Measurements from ENCODE around the gene DIABLO.
"Not testable (repeated sequence)": the region's sequence is repeated elsewhere in the genome, so short reads cannot be mapped to it uniquely, and the experiment has no call there.

The DIABLO gene

DNA sequence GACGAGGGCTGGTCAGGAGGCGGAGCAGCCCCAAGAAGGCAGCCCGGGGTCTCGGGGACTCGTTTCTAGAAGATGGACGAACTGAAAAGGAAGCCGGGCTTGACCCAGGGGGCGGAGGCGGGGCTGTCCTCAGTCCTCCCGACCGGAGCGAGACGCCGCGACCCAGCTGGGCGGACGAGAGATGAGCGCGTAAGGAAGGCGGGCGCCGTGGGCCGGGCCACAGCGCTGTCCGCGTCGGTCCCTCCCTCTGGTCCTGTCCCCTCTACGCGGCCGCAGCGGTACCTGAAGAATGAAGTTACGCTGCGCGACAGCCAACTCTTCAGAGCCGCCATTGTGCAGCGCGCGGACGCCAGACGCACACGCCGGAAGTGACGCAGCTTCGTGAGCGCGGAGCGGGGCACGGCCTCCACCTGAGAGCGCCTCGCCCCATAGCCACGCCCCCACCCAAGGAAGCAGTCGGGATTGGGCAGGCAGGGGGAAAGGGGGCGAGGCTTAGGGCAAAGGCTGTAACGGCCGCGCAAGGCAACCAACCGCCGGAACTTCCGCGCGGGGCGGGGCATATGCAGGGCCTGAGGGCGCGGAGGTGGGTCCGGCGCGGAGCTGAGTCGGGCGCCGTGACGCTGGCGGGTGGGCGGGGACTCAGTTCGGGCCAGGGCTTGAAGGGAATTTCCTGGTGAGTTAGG is at the start of gene DIABLO:
TSS of gene DIABLO (minus strand) at position 370 of the 683 bp plus-strand sequence. CDS start at position 332, 38 bp downstream.
- DNase-seq, result peak; percentile 100

- DNase-seq, result no peak
Measured at GRCh38 chr12:122275459-122275858, 49.6 kb upstream of the DIABLO start.

GRCh38 chr12:122266230-122266901 is 40.5 kb upstream of the DIABLO start, which contains the start of gene VPS33A:
Gene VPS33A (minus strand): TSS chr12:122266494. CDS start chr12:122266408, 86 bp downstream.
- peak; percentile 95 to 97 (median 96) for DNase-seq

- peak in 1 of 3 donors; percentile 22 for DNase-seq
Measured at GRCh38 chr12:122265886-122266229, 40.0 kb upstream of the DIABLO start.

- DNase-seq, result peak in 1 of 3 donors; percentile 6
Measured at GRCh38 chr12:122265476-122265875, 39.6 kb upstream of the DIABLO start.

- DNase-seq, result not testable (repeated sequence)
Measured at GRCh38 chr12:122260735-122261134, 34.9 kb upstream of the DIABLO start.

DNA sequence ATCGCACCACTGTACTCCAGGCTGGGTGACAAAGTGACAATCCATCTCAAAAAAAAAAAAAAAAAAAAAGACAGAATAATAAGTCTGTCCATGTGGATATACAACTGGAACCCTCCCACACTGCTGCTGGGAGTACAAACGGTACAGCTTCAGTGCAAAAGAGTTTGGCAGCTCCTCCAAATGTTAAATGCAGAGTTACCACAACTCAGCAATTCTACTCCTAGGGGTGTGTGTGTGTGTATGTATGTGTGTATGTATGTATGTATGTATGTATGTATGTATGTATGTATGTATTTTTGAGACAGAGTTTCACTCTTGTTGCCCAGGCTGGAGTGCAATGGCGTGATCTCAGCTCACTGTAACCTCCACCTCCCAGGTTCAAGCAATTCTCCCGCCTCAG is 33.1 kb upstream of the DIABLO start:
- DNase-seq, result not testable (repeated sequence)

DNA sequence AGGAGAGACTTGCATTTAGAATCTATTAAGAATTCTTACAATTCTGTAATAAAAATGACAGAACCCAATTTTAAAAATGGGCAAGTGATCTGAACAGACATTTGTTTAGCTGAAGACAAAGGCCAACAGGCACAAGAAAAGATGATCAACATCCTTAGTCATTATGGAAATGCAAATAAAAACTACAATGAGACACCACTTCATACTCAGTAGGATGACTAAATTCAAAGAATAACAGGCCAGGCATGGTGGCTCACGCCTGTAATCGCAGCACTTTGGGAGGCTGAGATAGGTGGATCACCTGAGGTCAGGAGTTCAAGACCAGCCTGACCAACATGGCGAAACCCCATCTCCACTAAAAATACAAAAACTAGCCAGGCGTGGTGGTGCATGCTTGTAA is 32.6 kb upstream of the DIABLO start:
- not testable (repeated sequence) for DNase-seq

DNA sequence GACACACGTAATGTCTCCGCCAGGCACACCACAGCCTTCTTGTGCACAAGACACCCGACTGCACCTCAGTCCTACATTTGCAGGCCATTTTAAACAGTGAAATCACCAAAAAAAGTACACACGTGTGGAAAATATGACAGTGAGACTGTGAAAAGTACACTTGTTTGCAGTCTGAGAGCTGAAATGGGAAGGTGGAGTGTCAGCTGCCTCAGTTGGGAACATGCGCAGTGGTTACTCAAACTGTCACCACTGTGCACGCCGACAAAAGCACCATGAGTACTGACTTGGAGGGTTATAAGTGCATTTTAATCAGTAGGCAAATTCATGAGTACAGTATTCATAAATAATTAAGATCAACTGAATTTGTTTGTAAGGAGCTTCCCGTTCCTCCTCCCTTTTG is 24.7 kb upstream of the DIABLO start:
- no peak for DNase-seq

DNA sequence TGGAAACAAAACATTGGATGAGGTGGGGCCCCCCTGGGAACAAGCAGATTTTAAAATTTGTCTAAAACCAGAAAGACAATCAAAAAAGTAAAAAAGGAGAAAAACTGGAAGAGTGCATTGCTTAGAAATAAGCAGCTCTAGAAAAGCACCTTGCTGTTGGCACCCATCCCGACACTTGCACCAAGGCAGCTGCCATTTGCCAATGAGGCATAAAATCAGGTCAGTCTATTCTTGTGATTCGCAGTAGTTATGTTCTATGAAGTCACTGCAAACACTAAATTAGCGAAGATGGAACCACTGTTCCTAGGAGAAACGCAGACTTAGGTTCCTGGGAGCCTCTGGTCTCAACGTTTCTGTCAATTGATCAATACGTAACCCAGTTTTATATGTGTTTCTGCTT is 24.2 kb upstream of the DIABLO start:
- DNase-seq, result no peak

GRCh38 chr12:122245553-122245952 is 19.7 kb upstream of the DIABLO start:
- no peak for DNase-seq

DNA sequence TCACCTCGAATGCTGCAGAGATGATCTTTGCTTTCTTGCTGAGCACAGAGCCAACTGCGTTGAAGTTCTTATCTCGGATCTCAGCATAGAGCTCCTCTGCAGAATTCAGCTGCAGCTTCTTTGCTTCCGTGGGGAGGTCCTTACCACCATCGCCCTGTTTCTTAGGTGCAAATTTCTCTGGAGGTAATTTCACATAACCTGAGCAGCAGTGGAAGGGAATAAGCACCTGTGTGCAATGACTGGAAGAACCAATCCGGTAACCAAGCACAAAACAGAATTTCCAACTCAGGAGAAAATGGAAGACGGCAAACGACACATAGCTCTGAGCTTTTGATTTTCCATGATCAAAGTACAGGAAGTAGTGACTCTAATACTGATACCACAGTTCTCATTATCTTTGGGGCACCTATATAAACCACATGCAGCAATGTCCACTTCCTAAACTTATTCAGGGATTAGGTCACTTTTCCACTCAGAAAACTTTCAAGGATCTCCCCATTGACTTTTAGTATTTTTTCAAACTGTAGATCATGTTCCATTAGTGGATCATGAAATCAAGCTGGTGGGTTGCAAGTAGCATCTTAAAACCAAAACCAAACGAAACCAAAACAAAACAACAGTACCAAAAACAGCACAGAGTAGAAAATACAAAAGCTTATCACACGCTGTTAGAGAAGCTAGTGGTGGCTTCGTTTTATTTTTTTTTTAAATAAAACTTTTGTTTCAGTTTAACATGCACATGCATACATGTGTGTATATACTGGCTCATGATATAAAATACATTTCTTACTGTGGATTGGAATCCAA is 18.9 kb upstream of the DIABLO start:
- no peak for DNase-seq

GRCh38 chr12:122243965-122244364 is 18.1 kb upstream of the DIABLO start:
- no peak for DNase-seq

GRCh38 chr12:122238861-122239260 is 13.0 kb upstream of the DIABLO start:
- DNase-seq, result no peak

DNA sequence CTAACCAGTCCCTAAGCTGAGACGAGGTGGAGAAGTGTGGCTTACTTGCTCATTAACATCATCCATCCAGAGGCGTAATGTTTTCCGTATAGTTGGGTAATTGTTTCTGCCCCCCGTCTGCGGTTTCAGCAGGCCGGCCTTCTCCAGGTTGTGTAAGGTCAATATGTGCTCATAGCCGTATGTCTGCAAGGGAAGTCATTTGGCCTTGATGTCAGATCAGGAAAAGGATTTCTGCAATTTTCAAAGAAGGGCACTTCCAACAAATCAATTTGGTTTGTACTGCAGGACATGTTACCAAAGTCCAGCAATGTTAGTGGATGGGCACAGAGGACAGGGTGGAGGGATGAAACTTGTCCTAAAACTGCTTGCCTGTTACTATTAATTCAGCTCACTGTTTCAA is 9.9 kb upstream of the DIABLO start:
- DNase-seq, result peak; percentile 6 to 22 (median 17)

DNA sequence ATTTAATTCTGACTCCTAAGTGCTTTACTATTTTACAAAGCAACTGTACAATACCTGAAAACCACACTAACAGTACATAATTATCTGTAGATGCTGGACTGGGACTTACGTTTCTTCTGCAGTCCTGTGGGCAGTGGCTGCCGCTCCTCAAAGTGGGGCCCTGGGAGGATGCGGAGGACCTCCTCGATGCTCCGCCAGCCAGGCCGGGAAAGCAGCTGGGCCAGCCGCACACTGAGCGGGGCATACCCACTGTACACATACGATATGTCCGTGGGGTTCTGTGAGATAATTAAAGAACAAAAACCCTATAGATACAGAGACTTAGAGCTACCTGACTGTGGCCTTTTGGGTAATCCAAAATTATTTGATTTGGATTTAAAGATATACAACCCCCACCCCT is 6.8 kb upstream of the DIABLO start:
- DNase-seq, result no peak

- no peak for DNase-seq
Measured at GRCh38 chr12:122230798-122231197, 4.9 kb upstream of the DIABLO start.

- DNase-seq, result no peak
Measured at GRCh38 chr12:122228092-122228491, 2.2 kb upstream of the DIABLO start.

DNA sequence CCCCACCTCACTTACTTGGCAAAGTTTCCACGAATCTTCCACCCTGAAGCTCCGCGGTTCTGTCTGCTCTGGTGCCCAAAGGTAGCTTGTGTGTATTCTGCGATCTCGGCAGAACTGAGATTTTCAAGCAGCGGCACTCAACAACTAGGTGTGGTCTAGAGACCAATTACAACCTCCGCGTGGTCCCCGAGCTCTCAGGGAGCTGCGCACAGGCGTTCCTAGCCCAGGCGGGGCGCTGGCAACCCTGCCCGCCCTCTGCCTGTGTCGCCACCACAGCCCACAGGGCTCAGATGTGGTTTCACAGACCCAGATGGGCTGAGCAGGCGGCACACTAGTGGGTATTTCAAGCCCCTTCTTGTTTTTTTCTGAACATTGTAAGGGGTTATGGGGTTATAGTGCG is 1.5 kb upstream of the DIABLO start:
- DNase-seq, result no peak

DNA sequence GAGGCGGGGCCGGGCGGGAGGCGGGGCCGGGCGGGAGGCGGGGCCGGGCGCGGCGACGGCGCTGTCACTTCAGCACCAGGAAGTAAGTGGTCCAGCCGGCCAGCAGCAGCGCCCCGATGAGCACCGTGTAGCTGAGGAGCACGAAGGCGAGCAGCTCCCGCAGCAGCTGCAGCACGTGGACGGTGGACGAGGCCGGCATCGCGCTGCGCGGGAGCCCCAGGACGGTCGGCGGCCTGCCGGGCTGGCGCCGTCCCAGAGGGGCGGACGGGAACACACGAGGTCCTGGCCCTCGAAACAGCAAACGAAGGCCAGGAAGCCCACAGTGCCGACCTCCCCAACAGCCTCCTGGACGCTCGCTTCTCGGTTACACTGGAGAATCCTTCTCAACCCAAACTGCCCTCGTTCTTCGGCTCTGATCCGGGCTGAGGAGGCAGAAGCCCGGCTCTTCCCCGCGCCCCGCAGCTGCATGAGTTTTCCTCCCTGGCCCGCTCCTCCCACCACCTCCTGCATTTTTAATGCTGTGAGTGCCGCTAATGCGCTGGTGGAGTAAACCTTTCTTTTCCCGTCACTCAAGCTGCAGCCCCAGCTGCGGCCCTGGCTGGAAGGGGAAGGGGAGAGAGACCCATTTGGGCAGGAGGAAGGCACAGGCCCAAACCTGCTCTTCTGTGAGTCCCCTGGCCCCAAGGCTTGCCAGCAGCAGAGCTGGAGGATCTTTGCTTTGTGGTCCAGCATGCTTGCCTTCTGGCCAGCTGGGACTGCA is 694 bp upstream of the DIABLO start:
- no peak for DNase-seq

DNA sequence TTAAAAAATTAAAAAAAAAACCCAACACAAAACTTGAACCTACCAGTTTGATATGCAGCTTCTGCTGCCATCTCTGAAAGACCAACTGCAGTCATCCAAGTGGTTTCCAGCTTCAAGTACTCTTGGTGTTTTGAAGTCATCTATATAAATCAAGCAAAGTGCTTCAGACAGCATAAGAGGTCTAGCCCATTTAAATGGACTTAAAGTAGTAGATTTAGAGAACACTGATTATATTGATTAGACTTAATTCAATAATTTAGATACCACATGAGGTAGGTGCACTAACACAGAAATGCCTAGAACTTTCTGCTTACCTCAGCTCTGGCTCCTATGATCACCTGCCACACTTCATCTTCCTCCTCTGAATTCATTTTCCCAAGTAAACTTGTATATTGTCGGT is 9.4 kb downstream of the DIABLO start:
- no peak for DNase-seq

DNA sequence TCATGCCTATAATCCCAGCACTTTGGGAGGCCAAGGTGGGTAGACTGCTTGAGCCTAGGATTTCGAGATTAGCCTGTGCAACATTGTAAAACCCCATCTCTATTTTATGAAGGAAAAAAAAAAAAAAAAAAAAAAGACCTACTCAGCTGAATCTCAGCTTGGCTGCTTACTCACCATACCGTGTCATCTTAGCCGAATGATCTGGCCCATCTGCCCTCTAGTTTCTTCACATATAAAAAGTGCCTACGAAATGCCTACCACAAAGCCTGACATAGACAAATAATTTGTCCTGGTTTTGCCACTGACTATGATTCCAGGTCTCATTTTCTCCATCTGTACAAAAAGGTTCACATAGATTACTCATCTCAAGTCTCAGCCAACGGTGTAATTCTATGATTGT is 10.1 kb downstream of the DIABLO start:
- peak; percentile 53 to 73 (median 55) for DNase-seq

All from suppressor macrophage treated with lipopolysaccharide for 1 hour (primary cell).